Posterior cingulate gyrus (tissue), 11 donors: Measurements from ENCODE around the gene C8A.

ENCODE experiments used
- DNase-seq, 10 donors: peaks; one replicate each; pipeline versions ENCODE4 v3.0.0 to v3.0.0-alpha.2; 2020 to 2021; ENCODE audit warnings: mixed read lengths in 3 of 10
- intact Hi-C: fragments of 100-400 bp; cut with DNase I; formaldehyde crosslinking; loops from one replicate; pipeline ENCODE4 v1.15.1; 2023

C8A gene

DNA sequence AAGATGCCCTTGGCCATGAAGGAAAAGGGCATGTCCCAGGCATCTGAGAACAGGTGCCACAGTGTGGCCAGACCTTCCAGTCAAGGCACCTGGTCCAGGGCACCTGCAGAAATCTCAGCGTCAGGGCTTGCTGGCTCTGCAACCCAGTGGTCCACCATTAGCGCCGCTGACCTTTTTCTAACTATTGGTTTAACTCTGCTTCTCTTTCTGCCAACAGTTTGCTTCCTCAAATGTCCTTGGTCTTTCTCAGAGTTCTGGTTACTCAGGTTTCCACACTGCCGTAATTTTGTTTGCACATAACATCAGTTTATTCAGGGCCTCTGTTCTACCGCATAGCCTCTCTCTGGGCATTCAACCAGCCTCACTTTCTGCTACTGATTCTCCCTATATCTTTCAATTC, 18.9 kb upstream of the C8A start:
- intact Hi-C loops: no loop called here

DNA sequence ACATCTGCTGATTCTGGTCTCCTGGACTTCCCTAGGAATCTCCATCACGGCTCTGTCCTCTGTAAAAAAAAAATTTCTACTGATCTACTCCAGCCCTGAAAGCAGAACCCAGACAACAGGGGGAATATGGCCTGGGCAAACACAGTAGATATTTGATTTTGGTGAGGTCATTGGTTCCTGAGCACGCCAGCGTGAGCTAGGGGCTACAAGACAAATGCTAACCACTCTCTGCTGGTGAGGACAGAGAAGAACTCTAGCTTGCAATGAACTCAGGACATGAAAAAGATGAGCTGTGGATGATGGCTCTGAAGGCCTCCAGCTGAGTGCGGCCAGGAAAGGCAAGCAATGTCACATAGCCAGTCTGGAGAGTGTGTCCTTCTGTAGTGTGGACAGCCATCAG, 18.2 kb upstream of the C8A start:
- intact Hi-C loops: no loop called here
- DNase-seq: no peak

More for the DNA sequence above, 18.9 kb upstream of the C8A start:
- DNase-seq: no peak

DNA sequence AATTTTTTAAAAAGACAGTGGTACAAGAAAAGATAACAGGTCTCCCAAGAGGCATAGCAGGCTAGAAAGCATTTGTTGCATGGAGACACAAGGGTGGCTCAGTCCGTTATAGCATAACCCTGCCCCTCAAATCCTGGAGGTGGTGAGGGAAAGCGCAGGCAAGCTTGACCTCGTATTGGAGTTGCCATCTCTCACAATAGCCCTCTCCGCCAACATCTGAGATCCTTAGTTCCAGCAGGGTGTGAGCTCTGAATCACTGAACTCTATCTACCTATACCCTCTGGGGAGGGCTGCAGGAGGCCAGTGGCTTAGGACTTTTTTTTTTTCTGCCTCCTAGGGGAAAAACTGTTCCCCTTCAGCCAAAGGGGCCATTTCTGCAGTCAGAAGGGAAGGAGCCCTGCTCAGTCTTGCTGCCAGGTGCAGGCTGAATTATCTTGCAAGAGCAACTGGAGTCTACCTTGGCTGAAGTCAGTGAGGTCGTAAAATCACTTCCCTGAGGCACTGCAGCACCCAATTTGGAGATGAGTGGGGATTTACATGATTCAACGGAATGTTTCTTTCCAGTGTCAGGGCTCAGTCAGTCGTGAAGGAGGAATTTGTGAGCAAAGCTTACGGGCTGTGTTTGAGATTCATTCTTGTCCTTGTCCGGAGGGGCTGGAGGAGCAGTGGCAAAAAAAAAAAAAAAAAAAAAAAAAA, 17.2 kb upstream of the C8A start:
- intact Hi-C loops: no loop called here
- no peak for DNase-seq

DNA sequence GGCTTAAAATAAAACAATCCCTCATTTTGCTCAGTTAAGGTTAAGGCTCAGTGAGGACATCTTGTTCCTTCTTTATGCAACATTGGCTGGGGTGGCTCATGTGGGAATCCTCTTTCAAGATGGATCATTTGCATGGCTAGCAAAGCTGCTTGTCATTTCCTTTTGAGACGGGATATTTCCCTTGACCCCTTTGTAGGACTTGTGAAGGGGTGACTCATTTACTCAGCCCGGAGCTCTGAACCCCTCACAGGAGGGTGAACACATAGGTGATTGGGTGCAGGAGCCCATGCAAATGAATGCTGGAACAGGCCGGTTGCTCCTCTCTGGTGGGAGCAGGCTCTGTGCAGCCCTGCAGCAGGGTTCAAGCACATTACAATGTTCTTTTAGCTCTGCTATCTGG, 15.8 kb upstream of the C8A start:
- intact Hi-C loops: no loop called here
- no peak for DNase-seq

DNA sequence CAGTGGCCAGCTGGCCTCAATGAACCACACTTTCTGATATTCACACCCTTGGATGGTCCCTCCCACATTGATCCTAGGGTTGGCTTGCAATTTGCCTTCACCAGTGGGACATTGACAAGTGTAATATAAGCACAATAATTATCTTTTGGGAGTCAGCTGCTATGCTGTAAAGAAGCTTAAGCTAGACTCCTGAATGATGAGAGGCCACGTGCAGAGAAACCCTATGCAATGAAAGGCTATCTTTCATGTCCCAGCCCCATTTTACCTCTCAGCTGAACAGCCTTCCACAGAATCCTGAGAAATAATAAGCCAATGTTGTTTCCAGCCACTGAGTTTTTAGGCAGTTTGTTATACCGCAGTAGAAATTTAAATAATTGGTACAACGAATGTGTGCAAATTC, 11.1 kb upstream of the C8A start:
- intact Hi-C loops: no loop called here

DNA sequence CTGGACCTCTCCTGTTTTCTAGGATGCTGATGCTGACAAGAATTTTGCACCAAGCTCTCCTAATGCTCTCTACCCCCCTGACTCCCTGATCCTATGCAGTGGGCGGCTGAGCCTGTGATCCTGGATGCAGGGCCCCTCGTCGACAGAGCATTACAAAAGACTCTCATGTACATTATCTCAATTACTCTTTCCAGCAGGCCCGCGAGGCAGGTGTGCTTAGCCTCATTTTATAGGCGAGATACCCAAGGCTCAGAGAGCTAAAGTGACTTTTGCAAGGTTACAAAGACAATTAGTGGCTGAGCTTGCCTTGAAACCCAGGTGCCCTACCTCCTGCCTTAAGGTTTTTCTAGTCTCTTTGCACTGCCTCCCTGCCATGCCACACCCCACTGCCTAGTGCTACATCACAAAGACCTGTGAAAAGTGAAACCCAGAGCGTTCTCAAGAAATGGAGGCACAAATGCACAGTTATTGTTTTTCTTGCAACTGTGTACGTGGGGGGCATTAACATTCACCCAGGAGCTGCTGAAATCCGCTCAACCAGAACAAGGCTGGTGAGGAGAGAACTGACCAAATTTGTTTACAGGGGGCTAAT, 10.0 kb upstream of the C8A start:
- no peak for DNase-seq
- intact Hi-C loops: no loop called here

More for the DNA sequence above, 11.1 kb upstream of the C8A start:
- DNase-seq: no peak

DNA sequence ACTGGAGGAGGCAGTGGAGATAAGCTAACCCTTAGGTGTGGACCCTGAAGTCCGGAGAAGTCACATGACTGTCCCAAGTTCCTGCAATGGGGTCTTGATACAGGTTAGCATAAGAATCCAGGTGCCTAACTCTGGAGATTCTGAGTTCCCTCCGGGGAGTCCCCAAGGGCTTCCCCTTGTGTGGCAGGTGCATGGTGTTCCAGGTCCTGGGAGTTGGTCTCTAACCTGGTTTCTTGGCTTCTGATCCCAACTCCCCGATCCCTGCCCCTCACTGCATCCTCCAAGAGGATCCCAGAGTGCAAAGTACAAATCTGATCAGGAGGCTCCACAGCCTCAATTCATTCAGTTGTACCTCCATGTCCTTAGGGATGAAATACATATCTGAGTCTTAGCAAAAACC, 9.3 kb upstream of the C8A start:
- intact Hi-C loops: no loop called here
- no peak for DNase-seq

DNA sequence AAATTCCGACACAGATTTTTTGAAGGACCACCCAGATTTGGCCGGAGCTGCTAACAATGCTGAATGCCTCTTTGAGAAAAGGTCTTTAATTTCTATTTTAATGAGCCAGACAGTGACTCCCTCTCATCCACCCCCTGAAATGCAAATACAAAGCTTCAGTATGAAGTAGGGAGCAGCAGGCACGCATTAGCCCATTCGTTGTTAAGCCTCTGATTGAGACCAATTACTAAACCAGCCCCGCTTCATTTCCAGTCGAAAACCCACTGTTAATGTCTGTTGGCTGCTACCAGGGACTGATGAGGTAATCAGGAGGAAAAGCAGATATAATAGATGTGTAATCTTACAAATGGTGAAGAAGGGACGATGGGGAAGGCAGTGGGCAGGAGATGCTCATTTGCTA, 4.8 kb upstream of the C8A start:
- intact Hi-C loops: no loop called here

DNA sequence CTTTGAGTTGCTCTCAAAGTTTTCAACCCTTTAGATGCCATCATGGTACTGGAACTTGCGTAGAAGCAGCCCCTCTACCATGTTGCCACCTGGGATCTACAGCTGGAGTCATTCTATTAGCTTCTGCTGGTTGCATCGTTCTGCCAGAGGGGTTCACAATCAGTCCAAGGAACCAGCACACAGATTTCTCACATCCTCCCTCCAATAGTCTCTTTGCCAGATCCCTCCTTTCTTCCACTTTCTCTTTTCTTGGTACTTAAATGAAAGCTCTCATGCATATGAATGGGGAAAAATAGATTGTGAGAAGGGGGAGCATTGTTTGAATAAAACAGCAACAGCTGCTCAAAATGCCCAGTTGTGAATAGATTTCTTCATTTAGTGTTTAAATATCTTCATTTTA, 4.2 kb upstream of the C8A start:
- no peak for DNase-seq
- intact Hi-C loops: no loop called here

More for the DNA sequence above, 4.8 kb upstream of the C8A start:
- DNase-seq: no peak

DNA sequence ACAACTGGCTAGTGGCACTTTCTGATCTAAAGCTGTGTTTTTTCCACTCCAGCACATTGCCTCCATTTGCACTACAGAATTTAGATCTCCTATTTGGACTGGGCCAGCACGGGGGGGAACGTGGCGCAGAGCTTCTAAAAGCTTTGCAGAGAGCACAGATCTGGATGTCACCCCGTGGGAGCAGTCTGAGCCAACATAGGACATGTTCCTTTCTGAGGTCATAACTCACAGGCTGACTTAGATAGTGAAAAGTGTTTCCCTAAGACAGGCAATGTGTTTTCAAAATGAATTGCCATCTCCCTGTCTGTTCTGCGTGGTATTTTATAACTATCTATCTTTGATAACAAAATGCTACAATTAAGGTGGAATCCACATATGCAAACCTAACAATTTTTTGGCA, 3.7 kb upstream of the C8A start:
- intact Hi-C loops: no loop called here

DNA sequence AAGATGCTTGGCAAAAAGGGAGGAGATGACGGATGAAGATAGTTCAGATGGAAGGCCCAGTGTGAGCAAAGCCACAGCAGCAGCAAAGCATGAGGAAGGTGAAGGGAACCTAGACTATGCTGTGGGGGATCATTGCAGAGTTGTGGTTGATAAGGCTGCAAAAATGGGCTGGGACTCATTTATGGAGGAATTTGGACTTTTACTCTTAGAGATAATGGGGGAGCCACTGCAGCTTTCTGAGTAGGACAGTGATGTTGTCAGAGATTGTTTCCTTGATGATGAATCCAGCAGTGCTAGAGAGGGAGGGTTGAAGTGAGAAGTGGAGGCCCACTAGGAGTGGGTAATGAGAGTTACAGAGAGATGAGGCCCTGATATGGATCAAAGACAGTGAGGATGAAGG, 2.1 kb upstream of the C8A start:
- intact Hi-C loops: no loop called here
- DNase-seq: no peak

More for the DNA sequence above, 3.7 kb upstream of the C8A start:
- no peak for DNase-seq

DNA sequence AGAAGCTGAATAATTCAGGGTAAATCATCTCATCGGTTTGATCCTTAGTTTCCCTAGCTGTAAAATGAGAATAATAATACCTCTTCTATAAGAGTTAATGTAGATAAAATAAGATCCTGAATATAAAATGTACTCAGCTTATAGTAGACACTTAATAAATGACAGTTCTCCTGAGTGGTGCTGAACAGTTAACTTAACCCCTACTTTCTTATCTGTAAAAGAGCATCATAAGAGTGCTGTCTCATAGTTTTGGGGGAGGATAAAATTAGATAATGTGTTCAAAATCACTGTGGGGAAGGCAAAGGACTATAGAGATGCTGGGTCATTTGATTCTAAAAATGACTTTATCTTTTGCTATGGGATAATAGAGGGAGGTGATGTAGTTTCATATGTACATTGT, 593 bp downstream of the C8A start:
- intact Hi-C loops: no loop called here
- no peak for DNase-seq

DNA sequence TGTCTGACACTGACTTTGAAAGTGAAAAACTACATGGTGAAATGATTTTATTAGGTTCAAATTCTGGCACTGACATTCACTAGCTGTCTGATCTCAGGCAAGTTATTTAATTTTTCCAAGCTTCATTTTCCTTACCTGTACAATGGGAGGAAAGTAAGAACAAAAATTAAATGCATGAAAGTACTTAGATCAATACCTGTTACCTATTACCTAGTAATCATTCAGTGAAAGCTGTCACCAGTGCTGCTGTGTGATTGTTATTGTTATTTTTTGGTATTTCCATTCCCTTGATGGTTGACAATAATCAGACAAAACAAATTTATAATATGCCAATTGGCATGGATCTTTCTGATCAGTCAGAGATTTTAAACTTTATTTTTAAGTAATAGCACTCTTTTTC, 1.6 kb downstream of the C8A start:
- intact Hi-C loops: no loop called here
- DNase-seq: no peak

DNA sequence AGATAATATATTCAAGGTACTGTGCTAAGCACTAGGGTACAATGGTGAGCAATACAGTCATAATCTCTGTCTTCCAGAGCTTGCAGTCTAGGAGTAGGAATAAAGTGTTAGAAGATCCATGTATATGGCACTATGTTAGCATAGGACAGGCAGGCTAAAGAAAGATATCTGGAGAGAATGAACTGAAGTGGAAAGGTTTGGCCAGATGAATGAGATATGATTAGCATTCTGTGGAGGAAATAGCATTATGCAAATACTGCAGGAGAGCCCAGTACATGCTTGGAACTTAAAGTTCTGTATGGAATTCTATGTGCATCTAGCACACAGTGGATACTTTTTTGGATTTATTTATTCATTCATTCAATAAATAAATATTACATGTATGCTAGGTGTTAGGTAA, 4.7 kb downstream of the C8A start:
- no peak for DNase-seq
- intact Hi-C loops: no loop called here

DNA sequence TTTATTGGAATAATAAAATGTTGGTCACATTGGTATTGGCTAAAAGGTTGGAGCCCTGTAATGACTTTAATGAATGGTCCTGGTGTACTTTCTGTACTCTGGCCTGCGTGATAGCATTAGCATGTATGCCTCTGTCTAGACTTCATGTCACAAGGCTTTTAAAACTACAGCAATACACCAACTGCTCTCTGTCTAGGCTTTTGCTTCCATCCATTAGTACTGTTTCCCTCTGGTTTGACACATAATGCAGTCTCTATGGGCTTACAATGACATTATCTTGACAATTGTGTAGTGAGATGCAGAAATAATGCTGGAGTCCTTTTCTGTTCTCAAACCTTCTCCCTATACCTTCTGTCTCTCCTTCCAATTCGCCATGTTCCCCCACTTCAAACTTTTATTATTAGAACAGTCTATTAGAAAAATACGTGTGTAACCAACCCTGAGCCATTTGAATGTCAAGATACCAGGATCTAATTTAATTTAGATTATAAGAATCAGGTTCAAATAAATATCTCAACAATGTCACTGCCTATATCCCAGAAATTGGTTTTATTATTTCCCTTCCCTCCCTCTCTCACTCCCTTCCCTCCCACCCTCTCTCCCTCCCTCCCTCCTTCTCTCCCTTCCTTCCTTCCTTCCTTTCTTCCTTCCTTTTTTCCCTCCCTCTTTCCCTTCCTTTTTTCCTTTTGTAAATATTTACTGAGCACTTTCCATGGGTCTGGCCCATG, 8.8 kb downstream of the C8A start:
- intact Hi-C loops: no loop called here
- DNase-seq: no peak

DNA sequence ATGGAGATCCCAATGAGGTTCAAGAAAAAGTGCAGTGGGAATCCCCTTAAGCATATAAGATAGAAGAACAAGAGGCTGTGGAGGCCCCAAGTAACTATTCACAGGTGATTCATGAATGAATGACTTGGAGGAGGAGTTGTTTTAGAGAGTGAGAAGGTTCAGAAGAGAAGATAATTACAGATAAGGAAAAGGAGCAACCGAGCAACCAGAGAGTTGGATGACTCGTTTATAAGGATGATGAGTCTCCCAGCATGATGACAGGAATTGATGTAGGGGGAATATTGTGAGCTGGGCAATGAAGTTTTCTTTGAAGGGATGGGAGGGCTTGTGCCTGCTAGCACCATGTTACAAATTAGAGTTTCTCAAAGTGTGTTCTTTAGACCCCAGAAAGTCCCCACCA, 9.8 kb downstream of the C8A start:
- intact Hi-C loops: no loop called here
- DNase-seq: no peak

DNA sequence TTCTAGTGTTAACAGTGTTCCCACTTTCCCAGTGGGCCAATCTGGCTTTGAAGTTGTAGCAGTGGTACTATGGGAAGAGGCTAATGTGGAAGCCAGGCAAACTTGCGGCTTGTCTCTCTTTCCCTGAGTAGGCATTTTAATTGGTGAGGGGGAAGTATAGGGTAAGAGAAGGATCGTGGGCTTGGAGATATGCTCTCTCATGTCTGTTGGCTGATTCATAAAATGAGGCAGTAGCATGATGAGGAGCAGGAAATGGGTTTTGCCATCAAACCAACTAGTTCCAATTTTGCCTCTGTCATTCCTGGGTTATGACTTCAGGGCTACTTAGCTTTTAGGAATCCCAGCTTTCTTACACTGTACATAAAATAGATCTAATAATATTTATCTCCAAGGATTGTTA, 12.1 kb downstream of the C8A start:
- no peak for DNase-seq
- intact Hi-C loops: no loop called here

DNA sequence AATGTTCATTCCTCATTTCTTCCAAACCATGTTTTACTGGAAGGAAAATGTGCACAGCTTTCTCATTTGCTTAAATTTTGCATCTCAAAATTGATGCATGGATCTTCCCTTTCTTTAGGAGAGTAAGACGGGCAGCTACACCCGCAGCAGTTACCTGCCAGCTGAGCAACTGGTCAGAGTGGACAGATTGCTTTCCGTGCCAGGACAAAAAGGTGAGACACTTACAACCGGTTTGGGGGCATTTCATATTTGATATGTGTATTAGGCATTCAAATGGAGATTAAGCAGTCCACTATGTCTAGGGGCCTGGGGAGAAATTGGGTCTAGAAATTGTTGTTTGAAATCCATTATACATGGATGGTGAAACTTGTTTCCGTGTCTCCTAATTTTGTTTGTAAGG, 12.9 kb downstream of the C8A start:
- intact Hi-C loops: no loop called here
- no peak for DNase-seq

DNA sequence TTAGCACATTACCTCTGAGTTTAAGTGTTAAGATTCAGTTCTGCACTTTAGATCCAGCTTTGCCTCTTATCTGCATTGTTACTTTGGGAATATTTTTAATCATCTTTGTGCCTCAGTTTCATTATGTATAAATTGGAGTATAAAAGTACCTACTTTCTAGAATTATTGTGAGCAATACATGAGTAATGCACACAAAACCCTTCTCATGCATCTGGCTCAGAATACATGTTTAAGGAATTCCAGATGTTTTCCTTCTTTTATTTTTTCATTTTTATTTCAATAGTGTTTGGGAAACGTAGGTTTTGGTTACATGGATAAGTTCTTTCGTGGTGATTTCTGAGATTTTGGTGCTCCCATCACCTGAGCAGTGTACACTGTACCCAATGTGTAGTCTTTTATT, 14.2 kb downstream of the C8A start:
- DNase-seq: no peak
- intact Hi-C loops: no loop called here

DNA sequence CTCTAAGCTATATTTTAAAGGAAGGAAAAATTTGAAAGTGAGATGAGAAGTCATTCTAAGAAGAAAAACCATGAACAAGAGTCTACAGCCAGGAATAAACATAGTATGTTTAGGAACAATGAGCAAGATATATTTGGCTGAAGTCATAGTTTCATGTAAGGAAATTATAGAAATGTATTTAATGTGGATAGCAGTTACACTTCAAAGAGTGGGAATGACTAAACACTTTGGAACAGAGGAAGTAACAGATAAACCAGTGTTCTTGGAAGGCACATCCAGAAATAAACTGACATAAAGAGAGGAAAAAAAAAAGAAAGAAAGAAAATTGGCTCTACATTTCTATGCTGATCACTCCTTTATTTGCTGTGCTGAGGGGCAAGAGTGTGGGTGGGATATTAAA, 18.0 kb downstream of the C8A start:
- intact Hi-C loops: no loop called here
- DNase-seq: no peak

DNA sequence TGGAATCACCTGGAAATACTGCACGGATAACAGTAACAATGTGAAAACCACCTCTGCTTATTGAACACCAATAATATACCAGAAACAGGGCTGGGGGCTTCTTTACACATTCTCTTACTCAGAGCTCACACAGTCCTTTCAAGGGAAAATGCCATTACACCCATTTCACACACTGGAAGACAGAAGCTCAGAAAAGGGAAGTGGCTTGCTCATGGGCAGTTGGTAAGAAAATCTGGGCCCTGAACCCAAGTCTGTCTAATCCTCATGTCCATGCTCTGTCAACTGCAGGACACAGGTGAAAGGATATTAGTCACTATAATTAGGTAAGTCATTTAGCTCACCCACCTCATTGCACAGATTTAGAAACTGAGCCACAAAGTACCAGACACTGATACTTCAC, 18.6 kb downstream of the C8A start:
- intact Hi-C loops: no loop called here
- DNase-seq: no peak

DNA sequence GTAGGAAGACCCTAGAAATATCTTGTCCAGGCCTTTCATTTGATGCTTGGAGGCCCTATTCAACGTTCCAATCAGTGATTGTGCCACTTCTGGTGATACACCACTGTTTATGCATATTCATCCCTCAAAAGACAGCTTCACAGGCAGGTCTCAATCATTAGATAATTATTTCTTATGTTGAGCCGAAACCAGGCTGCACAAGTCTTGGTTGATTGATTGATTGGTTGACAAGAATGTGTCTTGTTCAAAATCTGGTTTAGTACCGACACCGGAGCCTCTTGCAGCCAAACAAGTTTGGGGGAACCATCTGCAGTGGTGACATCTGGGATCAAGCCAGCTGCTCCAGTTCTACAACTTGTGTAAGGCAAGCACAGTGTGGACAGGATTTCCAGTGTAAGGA, 20.1 kb downstream of the C8A start:
- intact Hi-C loops: no loop called here
- DNase-seq: no peak
